Upper lobe of left lung (tissue), 4 donors: ENCODE measurements around the gene AKT1.

Source experiments
- EP300 ChIP-seq, 4 donors: sonication (generic); formaldehyde crosslinking; IDR thresholded peaks; one replicate each; pipeline ENCODE4 v1.5.1; 2017; ENCODE audit warnings: antibody characterized with exemption in 4 of 4, control low read depth in 2 of 4
- POLR2A ChIP-seq, 4 donors: fragments of 450-650 bp; IDR thresholded peaks; one replicate each; pipeline ENCODE4 v1.5.1; 2016 to 2017; ENCODE audit warnings: antibody characterized with exemption in 4 of 4, mild to moderate bottlenecking in 2 of 4
- POLR2AphosphoS5 ChIP-seq, 2 donors: sonication (generic); formaldehyde crosslinking; IDR thresholded peaks; one replicate each; pipeline ENCODE4 v1.5.1; 2017; ENCODE audit warnings: antibody characterized with exemption in 2 of 2
- TF ChIP-seq, protein P1 (sequence below), 6 experiments: fragments of 450-650 bp in 4 of 6; fragments of 200-600 bp in 2 of 6; sonication (generic) in 2 of 6; IDR thresholded peaks; one replicate each; pipeline ENCODE4 v1.5.1; 2016 to 2019; ENCODE audit warnings: antibody characterized with exemption in 6 of 6

DNA sequence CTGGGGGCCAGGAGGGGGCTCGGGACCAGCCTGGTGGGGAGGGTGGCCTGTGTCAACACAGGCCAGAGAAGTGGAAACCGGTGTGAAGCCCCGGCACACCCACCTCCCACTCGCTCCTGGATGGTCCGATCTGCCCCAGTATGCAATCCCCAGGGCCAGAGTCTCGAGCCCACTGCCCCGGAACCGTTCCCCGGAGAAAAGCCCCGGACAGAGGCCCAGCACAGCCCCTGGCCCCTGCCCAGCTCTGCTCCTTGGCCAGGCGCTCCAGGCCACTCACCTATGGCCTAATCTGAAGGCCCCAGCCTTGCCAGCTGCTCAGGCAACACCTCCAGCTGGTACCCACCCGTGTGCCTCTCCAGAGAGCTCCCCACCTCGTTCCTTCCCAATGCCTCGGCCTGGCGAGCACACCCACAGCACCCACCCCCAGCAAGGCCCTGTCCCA, 17.7 kb downstream of the AKT1 start:
- TF ChIP-seq, protein P1, sequence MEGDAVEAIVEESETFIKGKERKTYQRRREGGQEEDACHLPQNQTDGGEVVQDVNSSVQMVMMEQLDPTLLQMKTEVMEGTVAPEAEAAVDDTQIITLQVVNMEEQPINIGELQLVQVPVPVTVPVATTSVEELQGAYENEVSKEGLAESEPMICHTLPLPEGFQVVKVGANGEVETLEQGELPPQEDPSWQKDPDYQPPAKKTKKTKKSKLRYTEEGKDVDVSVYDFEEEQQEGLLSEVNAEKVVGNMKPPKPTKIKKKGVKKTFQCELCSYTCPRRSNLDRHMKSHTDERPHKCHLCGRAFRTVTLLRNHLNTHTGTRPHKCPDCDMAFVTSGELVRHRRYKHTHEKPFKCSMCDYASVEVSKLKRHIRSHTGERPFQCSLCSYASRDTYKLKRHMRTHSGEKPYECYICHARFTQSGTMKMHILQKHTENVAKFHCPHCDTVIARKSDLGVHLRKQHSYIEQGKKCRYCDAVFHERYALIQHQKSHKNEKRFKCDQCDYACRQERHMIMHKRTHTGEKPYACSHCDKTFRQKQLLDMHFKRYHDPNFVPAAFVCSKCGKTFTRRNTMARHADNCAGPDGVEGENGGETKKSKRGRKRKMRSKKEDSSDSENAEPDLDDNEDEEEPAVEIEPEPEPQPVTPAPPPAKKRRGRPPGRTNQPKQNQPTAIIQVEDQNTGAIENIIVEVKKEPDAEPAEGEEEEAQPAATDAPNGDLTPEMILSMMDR (IDR thresholded peaks at IDR 0.05): no peak
- TF ChIP-seq POLR2AphosphoS5 (IDR thresholded peaks at IDR 0.05) (no peak), EP300 (IDR thresholded peaks at IDR 0.05) (no peak), POLR2A (IDR thresholded peaks at IDR 0.05) (no peak)
